Lower lobe of right lung (tissue), 2 donors: ENCODE data around the gene SMARCA1. TPM values are rescaled to one million over a fixed set of nuclear protein-coding genes. Genes with fewer than 3 reads are reported as not detected.

Source experiments
- ATAC-seq, 2 donors: fragments of 200-7000 bp; cut with Tn5 transposase; one replicate each; pipeline ENCODE4 v1.9.1; 2020 to 2022; ENCODE audit warnings: mild to moderate bottlenecking in 2 of 2, moderate library complexity in 2 of 2
- DNase-seq: peaks from one replicate; pipeline ENCODE4 v3.0.0-alpha.2; 2020
- H3K27ac ChIP-seq: fragments of 200-600 bp; one replicate; pipeline ENCODE4 v1.8.0; 2022
- H3K27me3 ChIP-seq: fragments of 200-600 bp; one replicate; pipeline ENCODE4 v1.8.0; 2022; ENCODE audit warnings: low read depth
- H3K36me3 ChIP-seq: fragments of 200-600 bp; one replicate; pipeline ENCODE4 v1.8.0; 2022; ENCODE audit warnings: mild to moderate bottlenecking
- H3K4me1 ChIP-seq: fragments of 200-600 bp; one replicate; pipeline ENCODE4 v1.8.0; 2022
- H3K4me3 ChIP-seq: fragments of 200-600 bp; one replicate; pipeline ENCODE4 v1.8.0; 2022; ENCODE audit warnings: mild to moderate bottlenecking
- H3K9me3 ChIP-seq: fragments of 200-600 bp; one replicate; pipeline ENCODE4 v1.8.0; 2022
- CTCF ChIP-seq: fragments of 200-600 bp; IDR thresholded peaks from one replicate; pipeline ENCODE4 v1.8.0; 2022; ENCODE audit warnings: antibody characterized with exemption, mild to moderate bottlenecking
- intact Hi-C: fragments of 100-400 bp; cut with DNase I; formaldehyde crosslinking; loops from one replicate; pipeline ENCODE4 v1.11.0; 2022
- total RNA-seq: library from RNA; stranded (reverse); fragmentation: NEBNext Ultra II Directional; extraction: Animal tissue kit (Norgen Biotek cat#: 25700); gene quantifications from one replicate; pipeline ENCODE4 v1.2.1, GENCODE V29; 2021
- donor health status: DM: no; HTN: yes; CAD: no; lungs with severe emphysema.

SMARCA1 gene
- total RNA-seq, 1 donor from 2014 or later: 23.2 TPM

DNA sequence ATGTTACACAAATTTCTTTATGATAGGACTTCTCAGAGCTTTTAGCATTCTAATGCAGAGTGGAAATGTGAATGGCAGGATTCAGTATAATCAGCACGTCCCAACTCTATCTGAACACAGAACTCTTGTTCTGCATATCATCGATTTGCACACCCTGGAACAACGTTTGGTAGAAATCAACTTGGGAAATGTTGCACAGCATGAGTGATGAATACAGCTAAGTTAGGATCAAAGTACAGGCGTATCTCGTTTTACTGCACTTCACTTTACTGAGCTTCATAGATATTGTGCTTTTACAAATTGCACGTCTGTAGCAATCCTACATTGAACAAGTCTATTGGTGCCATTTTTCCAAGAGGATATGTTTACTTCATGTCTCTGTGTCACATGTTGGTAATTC is 70.8 kb downstream of the SMARCA1 start:
- no peaks in the 10 kb centered on the region for H3K9me3 ChIP-seq
- intact Hi-C loops: no loop called here
- ATAC-seq: no peak

GRCh38 chrX:129450123-129450522 is 73.2 kb downstream of the SMARCA1 start:
- no peak for DNase-seq
- Histone ChIP-seq H3K27ac (no peak overlapping the region), H3K27me3 (no peaks in the 10 kb centered on the region), H3K36me3 (no peaks in the 10 kb centered on the region), H3K9me3 (no peaks in the 10 kb centered on the region), H3K4me1 (no peaks in the 10 kb centered on the region), H3K4me3 (no peak overlapping the region)
- ATAC-seq: no peak
- intact Hi-C loops: no loop called here
- no peak for TF ChIP-seq CTCF

More for the DNA sequence above, 70.8 kb downstream of the SMARCA1 start:
- no peak for TF ChIP-seq CTCF
- no peaks in the 10 kb centered on the region for H3K27me3 ChIP-seq
- H3K4me3 ChIP-seq: no peak overlapping the region
- no peaks in the 10 kb centered on the region for H3K4me1 ChIP-seq
- no peaks in the 10 kb centered on the region for H3K36me3 ChIP-seq
- DNase-seq: no peak
- H3K27ac ChIP-seq: no peak overlapping the region

- ATAC-seq (no peak), DNase-seq (no peak)
- Histone ChIP-seq H3K27me3 (no peaks in the 10 kb centered on the region), H3K27ac (no peak overlapping the region), H3K4me1 (no peaks in the 10 kb centered on the region), H3K4me3 (no peak overlapping the region), H3K36me3 (no peaks in the 10 kb centered on the region), H3K9me3 (no peaks in the 10 kb centered on the region)
- intact Hi-C loops: no loop called here
- TF ChIP-seq CTCF: no peak
Measured at GRCh38 chrX:129449148-129449547, 74.1 kb downstream of the SMARCA1 start.

DNA sequence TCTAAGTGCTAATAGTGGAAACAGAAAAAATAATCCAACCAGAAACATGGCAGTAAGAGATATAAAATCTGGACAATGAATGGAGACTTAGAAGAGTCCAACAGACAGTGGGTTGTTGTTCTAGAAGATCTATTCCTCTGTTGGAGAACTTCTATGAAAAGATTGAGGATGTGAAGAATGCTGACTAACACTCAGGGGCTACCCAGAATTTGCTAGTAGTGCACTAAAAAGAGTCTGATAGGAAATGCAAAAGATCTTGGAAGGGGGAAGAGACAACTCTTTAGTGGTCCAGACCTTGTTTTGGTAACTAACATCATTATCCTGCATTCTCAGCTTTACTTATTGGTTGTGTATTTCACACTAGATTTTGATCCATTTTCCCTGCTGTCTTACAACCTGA is 77.9 kb downstream of the SMARCA1 start:
- Histone ChIP-seq H3K4me1 (no peaks in the 10 kb centered on the region), H3K27ac (no peak overlapping the region), H3K4me3 (no peak overlapping the region), H3K9me3 (no peaks in the 10 kb centered on the region), H3K27me3 (no peaks in the 10 kb centered on the region), H3K36me3 (no peaks in the 10 kb centered on the region)
- intact Hi-C loops: no loop called here
- DNase-seq (no peak), ATAC-seq (no peak)
- TF ChIP-seq CTCF: no peak

DNA sequence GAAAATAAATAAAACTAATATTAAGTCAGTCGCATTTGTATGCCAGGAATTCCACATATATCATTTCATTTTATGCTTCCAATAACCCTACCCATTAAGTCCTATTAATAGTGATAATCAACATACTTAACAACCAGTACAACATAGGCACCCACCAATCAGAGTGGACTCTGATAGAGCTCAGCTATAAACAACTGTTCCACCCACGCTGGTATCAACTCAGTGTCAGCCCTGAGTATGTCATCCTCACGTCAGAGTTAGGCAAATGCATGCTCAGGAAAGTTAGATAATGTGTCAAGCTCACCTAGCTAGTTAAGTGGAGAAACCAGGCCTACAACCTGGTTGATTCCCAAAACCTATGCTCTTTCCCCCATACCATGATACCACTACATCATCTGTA is 89.3 kb downstream of the SMARCA1 start:
- Histone ChIP-seq H3K27ac (no peak overlapping the region), H3K36me3 (peaks cover 10% of the 10 kb centered on the region), H3K4me3 (no peak overlapping the region), H3K9me3 (no peaks in the 10 kb centered on the region), H3K27me3 (no peaks in the 10 kb centered on the region), H3K4me1 (no peaks in the 10 kb centered on the region)
- DNase-seq (no peak), ATAC-seq (no peak)
- TF ChIP-seq CTCF: no peak
- intact Hi-C loops: no loop called here

GRCh38 chrX:129433461-129433860 is 89.8 kb downstream of the SMARCA1 start:
- intact Hi-C loops: no loop called here
- H3K36me3 ChIP-seq: peaks cover 10% of the 10 kb centered on the region
- H3K27me3 ChIP-seq: no peaks in the 10 kb centered on the region
- ATAC-seq: no peak
- no peak for DNase-seq
- TF ChIP-seq CTCF: no peak
- H3K4me1 ChIP-seq: no peaks in the 10 kb centered on the region
- no peaks in the 10 kb centered on the region for H3K9me3 ChIP-seq
- H3K4me3 ChIP-seq: no peak overlapping the region
- no peak overlapping the region for H3K27ac ChIP-seq
